SHP77 (cell line): ENCODE data around the gene ATP10A.

ENCODE experiments used
- DNase-seq, 2 experiments: peaks; one replicate each; lab custom pipeline; 2025; lab: John Stamatoyannopoulos, UW

ATP10A gene

DNA sequence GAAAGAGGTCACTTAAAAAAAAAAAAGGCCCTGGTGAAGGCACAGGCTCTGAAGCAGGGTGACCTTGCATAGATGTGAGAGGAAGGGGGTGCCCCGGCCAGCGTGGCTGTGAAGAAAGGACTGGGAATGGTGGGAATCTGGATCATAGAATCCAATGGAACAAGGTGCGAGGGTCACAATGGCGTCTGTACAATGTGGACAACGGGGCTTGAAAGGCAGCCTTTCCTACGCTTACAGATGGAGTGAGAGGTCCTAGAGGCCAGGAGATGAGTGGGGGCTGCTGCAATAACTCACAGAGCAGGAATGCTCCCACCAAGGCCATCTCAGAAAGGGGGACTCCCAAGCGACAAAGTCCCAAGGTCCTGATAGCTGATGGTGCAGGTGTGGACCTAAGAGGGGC, 162.2 kb downstream of the ATP10A start:
- DNase-seq = no peak

DNA sequence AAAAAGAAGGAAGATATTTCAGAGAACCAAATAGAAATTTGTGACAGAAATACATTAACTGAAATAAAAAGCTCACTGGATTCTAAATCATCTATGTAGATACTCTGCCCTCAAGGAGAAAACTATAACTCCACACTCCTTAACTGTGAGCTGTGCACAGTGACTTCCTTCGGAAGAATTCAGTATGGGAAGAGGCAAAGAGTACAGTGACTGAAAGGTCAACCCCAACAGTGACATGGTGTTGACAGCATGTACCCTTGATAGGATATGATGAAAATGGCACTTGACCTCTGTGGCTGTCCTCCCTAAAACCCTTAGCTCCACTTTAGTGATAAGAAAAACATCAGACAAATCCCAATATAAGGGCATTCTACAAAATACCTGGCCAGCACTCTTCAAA, 165.5 kb downstream of the ATP10A start:
- no peak for DNase-seq

DNA sequence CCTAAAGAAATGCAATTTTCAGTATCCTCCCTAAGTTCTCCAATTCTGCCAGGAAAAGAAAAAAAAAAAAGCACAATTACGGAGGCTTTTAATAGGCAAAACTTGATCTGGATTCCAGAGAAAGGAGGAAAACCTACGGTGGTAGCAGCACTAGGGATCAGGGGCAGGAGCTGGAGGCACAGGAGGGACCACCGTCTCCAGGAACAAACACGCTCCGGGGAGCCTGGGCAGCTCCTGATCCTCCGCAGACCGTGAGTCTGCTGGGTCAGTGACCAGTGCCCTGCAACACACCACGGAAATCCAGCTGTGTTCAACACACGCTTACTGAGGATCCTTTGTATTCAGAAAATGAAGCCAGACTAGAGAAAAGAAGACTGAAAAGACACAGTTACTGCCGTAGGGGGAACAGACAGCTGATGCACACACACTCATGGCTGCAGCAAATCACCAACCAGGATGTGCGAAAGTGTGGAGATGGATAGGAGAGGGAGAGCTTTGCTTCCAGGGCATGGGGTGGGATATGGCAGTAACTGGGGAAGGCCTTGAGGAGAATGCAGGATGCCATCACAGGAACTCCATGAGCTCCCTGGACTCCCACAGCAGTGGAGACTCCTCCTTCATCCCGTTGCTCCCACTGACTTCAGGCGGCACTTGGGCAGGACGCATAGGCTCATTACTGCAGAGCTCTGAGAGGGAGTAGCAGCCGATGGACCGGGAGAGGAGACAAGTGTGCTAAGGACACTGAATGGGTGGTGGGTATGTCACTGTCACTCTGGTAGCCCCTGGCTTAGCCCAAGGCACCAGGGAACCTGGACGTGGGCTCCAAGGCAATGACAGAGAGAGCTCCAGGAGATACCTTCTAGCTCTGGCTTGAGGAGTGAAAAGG, 167.0 kb downstream of the ATP10A start:
- no peak for DNase-seq

DNA sequence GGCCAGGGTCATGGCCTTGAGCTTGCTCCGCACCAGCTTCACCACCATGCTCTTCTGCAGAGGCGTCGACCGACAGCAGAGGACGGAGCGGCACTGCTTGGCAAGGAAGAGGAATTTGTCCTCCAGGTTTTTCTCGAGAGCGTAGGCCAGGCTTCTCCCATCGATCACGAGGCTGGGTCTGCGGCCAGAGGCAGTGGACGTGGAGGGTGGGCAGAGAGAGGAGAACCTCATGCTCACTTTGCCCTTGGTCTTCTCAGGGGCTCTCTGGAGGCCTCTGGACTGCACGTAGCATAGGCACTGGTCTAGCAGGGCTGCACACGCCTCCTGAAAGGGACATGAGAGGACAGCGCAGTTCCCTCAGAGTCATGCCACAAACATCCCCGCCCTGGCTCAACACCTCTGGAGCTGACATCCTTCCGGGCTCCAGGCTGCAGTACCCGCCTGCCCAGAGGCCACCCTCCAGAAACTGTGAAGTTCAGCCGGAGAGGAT, 168.3 kb downstream of the ATP10A start:
- no peak for DNase-seq

DNA sequence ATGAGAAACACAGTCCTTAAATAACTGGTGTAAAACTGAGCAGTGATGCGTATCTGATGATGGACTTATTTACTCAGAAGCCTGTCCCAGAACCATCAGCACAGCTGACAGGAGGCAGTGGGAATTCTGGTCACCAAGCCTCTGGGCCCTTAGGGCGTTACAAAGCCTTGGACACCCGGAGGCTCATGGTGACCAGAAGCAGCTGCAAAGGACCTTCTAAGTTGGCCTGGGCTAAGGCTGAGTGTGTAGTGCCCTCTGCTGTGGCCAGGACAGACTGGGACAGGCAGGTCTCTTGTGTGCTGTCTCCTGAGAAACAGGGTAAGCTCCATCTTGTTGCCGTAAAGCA, 168.9 kb downstream of the ATP10A start:
- DNase-seq = no peak

DNA sequence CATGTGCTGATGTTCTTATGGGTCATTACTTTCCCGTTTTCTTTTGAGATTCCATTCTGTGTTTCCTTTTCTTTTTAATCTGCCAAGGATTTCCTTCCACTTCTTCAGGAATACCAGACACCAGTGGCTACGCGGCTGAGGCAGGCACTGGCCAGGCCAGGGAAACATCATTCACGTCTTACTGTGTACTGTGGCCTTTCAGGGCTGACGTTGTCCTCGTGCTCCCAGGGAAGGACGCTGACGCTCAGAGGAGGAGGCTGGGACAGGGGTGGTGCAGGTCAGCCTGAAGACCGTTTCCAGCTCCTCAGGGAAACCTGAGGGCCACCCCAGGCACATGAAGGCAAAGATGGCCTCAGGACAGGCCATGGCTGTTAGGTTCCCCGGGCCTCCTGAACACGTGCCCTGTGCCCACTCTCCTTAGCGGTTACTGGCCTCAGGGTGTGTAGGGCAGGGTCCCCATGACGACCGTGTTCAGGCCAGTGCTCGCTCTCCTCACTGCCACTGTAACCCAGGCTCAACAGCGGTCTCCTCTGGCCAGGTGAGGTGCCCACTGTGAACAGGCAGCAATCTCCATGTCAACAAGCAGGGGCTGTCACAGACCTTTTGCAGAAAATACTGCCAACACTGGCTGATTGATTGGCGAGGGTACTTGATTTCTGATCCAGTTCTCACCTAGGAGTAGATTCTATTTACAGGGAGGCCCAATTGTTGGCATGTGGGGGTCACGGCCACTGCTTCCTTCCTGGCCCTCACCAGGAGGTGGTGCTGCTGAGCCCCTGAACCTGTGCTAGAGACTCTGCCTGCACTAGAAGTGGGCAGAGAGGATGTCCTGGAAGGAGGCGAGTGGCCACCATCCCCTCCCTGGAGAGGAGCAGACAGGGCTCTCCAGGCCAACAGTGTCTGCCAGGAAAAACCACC, 169.5 kb downstream of the ATP10A start:
- DNase-seq = peak in 1 of 2 experiments; percentile 1

DNA sequence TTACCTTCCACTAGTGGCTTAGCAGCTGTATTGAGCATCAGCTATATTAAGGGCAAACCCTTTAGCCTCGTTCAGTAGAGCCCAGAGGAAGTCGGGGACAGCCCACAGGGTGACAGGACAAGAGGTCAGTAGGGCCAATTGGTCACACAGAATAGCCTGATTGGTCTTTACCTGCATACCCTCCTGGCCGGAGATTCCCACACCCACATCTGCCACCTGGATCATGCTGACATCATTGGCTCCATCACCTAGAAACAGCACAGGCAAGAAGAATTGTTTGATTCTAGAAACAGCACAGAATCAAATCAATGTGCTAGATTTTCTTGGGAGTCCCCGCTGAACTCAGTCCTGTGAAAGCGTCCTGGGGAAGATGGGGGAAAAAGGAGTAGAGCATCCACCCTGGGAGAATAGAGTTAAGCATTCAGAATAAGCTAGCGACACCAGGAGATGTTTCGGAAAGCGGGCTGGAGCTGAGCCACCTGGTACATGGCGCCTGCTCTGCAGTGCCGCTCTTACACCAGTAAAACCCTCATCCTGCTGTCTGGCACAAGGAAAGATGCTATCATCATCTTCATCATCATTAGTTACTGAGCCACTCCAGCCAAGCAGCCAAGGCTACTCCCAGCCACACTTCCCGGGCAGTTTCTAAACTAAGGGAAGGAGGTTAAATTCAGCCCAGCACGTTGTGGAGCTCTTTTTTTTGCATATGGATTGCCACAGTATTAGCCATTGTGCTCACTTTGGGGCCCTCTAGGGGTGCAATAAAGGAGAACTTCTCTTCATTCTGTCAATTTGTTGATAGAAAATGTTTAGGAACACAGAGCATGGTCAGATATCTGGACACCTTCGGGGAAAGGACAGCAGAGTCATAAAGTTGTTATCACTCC, 171.3 kb downstream of the ATP10A start:
- no peak for DNase-seq

DNA sequence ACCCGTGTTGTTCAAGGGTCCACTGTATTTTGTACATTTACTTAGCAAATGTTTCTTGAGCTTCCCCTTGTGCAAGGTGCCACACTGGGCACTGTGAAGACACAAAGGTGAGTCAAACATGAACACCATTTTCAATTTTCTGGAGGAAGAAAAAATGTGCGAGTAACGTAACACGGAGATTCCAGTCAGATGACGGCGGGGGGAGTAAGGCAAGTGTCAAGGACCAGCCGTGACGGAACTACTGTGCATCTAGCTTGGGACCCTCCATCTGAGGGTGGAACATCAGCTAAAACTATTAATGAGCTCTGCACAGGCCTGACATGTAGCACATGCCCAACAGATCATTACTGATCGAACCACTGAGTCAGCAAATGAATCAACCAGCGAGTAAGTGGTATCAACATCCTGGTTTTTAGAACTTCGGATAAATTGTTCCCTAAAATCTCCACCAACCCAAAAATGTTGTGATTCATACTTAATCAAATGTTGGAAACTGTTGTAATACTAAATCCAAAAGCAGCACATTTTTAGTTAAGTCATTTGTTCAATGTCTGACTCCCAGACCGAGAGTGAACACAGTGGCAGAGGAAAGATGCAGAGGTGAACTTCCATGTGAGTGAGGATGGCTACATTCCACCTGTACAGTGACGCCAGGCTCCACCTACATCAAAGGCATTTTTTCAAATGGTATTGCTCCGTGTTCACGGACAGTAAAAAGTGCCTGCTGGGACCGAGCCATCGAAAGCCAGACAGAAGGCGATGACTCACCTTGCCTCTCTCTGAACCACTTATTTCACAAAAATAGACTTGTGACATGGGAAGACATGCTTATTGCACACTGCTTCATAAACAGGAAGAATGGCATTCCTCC, 172.2 kb downstream of the ATP10A start:
- no peak for DNase-seq

DNA sequence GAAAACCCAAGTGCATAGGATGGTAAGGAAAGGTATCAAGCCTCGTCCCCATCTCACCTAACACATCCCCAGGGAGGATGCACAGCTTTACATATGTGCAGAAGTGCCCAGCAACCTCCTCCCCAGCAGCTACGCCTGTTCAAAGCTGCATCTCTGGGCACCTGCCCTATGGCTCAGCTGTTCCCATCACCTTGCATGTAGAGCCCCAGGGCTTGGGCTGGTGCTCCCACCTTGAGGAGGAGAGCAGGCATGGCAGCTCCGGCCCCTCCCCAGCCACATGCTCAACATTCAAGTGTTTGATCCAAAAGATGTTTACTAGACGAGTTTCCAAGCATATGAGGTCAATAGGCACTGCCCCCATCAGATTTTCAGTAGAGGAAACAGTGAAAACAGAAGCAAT, 173.5 kb downstream of the ATP10A start:
- no peak for DNase-seq

DNA sequence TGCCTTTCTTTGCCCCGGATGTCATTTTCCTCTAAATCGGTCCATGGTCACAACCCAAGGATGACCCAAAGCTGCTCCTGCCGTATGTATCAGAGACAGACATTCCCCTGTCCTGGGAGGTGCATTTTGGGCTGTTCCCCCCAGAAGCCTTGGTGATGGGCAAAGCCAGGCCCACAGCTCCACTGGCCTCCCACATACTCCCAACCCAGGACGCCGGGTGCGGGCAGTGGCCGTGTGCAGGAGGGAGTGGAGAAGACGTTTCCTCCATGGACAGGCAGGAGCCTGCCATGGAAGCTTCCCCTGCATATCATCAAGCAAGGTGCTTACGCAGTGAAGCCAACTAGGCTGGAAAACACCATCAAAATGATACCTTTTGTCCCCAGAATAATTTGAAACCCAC, 175.0 kb downstream of the ATP10A start:
- no peak for DNase-seq

DNA sequence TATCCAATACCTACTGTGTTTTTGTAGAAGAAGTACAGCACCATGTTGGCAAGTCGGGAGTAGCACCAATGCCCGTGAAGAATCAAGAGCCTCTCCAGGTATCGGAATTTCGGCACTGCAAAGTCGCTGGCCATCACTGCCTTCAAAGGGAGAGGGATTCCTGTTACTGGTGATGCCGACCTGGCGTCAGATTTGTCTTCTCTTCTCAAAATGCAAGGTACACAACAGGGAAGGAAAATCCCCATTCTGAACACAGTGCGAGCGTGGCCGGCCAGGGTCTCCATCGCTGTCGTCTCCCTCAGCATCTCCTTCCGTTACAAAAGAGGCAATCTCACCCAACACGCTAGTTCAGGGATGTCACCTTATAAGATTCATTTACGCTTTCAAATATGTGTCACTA, 175.4 kb downstream of the ATP10A start:
- DNase-seq = no peak

DNA sequence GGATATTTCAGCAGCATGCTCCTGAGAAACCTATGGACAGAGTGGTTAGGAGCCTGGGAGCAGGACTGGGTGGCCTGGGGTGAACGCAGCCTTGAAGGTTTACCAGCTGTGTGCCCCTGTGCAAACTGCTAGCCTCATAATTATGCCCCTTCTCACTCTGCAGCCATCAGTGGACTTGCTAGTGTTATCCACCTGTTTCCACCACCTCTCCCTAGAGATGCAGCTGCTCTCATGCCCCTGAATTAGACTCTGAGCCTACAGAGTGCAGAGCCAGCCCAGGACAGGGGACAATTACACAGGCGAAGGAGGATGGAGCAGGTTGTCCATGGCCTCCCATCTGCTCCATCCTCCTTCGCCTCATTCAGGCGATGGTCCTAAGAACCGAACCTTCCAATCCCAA, 175.9 kb downstream of the ATP10A start:
- DNase-seq = no peak

DNA sequence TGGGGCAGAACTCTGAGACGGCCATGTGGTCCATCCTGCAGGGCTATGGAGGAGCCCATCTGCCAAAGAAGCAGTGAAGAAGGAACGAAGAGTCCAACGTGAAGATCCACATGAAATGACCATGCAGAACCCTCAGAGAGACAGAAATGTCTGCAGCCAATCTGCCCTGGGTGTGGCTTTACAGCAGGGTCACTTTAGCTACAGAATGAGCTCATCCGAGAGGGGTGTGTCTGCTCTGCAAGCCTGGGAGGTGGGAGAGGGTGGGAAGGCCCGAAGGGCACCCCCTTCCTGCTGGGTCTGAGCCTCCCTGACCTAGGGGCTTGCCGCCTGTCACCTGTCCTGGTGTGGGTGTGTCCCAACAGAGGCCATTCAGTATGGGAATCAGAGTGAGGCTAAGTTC, 176.3 kb downstream of the ATP10A start:
- DNase-seq = no peak

DNA sequence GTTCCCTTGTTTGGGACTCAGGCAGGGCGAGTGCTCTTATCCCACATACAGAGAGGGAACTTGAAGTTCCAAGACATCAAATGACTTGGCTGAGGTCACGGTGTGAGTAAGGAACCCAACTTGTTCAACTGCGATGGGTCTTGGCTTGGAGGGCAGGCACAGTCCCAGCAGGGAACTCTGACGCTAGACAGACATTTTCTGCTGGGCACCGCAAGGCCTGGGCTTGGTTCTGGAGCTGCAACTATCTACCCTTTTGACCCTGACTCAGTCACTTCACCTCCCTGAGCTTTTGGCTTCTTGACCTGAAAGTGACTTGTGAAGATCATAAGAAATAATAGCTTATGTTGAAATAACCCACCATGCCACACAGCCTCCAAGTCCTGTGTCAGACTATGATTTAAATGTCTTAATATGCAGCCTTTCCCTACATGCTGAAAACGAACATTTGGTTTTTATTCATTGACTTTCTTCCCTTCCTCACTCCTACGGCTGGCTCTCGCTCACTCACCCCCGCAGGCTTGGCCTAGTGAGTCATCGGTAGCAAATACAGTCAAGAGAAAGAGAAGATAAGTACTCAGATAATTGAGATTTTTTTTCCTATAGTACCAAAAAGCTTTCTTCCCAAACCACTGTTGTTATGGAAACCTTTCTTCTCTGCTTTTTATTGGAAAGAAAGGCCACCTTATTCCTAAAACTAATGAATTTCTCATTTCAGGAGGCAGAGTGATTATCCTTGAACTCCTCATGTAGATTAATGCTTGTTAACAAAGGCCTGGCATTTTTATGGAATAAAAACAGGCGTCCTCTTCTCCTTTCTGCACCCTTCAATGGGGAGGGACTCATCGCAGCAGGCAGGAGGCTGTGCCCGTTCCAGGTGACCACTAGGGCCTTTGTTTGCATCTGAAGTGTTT, 178.4 kb downstream of the ATP10A start:
- DNase-seq = no peak

DNA sequence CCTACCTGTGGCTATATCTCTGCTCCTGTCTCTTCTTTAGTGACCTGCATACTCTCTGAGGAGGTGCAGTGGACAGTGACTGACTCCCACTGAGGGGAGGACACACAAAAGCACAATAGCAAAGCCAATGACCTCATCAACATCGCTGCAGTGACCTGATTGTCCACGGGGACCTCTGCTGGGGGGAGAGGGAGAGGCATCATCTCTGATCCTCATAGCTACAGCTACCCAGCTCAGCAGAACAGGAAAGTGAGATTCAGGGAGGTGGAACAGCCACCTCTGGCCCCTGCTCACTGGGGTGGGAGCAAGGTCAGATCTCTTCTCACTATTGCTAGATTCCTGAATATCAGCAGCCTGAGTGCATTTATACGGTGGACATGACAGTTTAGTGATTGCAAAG, 179.2 kb downstream of the ATP10A start:
- no peak for DNase-seq

DNA sequence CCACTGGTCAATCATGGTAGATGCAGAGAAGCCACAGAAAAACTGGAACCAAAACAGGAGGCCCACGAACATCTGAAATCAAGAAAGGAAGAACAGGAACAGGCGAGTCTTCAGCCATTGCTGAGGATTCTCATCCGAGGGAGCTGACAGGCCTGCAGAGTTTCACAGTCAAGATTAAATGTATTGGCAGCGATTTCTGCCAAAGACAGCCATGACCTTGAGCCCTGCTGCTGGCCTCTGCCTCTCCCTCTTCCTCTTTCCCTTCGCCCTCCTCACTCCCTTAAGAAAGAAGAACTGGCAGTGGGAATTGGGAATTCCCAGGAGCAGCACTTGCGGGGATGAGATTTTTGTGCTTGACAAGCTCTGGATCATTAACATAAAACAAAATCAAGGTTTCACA, 179.7 kb downstream of the ATP10A start:
- no peak for DNase-seq

DNA sequence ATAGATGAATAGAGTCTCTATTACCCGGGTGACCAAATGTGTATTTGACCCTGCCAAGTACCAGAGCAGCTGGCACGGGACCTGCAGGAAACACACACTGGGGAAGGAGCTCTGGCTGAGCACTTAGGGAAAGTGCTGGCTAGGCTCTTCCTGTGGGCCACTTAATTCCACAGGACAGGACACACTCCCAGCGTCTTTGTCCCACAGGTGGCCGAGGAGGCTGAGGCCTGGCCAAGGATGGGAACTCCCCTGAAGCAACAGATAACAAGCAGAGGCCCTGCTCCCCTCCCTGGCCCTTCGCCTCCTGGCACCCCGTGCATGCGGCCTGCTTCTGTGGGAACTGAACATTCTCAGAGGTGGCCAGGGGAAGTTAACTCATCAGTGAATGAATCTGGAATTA, 180.8 kb downstream of the ATP10A start:
- DNase-seq = no peak

DNA sequence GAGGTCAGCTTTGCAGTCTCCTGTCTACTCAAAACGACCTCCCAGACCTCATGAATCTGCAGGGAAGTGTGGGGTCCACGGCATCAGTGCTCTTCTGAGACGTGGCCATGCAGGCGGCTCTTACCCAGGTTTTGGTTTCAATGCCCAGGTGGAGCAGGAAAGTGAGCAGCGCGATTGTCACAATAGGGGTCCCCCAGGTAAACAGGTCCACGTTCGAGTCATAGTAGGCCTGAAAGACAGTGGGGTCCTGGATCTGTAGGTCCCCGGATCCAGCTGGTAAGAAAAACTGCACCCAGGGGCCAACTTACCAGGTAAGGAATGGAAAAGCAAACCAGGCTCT, 182.5 kb downstream of the ATP10A start:
- DNase-seq = no peak

DNA sequence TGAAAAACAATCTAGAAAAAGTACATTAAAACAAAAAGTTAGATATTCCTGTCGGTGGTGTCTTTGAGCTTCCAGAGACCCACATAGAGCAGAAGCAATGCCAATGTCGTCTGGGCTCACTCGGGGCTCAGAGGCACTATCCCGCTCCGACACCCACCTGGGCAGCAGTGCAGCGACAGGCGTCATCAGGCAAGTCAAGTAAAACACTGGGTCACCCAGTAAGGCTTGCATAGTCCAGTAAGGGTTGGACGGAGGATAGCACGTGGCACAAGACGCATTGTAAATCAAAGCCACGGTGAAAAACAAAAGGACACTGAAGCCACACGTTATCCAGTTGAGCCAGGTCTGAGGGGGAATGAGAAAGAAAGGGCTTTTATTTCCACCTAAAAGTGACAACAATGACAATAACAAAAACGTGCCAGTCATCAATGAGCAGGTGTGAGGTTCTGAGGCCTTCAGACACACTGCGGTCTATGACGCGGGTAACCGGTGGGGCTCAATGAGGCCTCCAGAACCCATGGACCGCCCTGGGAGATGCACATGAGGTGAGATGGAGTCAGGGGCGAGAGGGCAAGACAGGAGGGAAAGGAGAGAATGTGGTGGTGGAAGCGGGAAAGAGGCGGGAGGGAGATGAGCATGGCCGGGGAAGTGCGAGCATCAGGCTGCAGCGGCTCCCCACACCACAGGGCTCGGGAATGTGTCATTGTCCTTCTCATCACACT, 183.0 kb downstream of the ATP10A start:
- DNase-seq = no peak
